Activated CD4-positive, alpha-beta T cell treated with anti-CD3 and anti-CD28 coated beads for 48 hours (primary cell): ENCODE results near the gene PPP1R14D.
"Not testable (repeated sequence)": the region's sequence is repeated elsewhere in the genome, so short reads cannot be mapped to it uniquely, and the experiment has no call there.

Source experiments
- DNase-seq: peaks from one replicate; pipeline ENCODE4 v3.0.0-alpha.2; 2020

The PPP1R14D gene

GRCh38 chr15:40828447-40829036 lies at the start of gene PPP1R14D:
PPP1R14D (minus strand) TSS chr15:40828708; CDS start chr15:40828641, 67 bp downstream.
- no peak for DNase-seq

- no peak for DNase-seq
These were observed 49.2 kb upstream of the PPP1R14D start for GRCh38 chr15:40877694-40878093.

- no peak for DNase-seq
These were observed 47.7 kb upstream of the PPP1R14D start for GRCh38 chr15:40875991-40876730.

GRCh38 chr15:40873694-40874561 lies 45.4 kb upstream of the PPP1R14D start, which contains the start of gene RHOV:
RHOV (minus strand) TSS chr15:40874234; CDS start chr15:40874139, 95 bp downstream.
- DNase-seq: peak; percentile 68

- DNase-seq: no peak
These were observed 44.5 kb upstream of the PPP1R14D start for GRCh38 chr15:40872791-40873693.

- peak; percentile 38 for DNase-seq
These were observed 43.5 kb upstream of the PPP1R14D start for GRCh38 chr15:40871749-40872617.

GRCh38 chr15:40870716-40871115 lies 42.2 kb upstream of the PPP1R14D start:
- no peak for DNase-seq

GRCh38 chr15:40869686-40870085 lies 41.2 kb upstream of the PPP1R14D start:
- DNase-seq: no peak

GRCh38 chr15:40867199-40867598 lies 38.7 kb upstream of the PPP1R14D start:
- DNase-seq: no peak

DNA sequence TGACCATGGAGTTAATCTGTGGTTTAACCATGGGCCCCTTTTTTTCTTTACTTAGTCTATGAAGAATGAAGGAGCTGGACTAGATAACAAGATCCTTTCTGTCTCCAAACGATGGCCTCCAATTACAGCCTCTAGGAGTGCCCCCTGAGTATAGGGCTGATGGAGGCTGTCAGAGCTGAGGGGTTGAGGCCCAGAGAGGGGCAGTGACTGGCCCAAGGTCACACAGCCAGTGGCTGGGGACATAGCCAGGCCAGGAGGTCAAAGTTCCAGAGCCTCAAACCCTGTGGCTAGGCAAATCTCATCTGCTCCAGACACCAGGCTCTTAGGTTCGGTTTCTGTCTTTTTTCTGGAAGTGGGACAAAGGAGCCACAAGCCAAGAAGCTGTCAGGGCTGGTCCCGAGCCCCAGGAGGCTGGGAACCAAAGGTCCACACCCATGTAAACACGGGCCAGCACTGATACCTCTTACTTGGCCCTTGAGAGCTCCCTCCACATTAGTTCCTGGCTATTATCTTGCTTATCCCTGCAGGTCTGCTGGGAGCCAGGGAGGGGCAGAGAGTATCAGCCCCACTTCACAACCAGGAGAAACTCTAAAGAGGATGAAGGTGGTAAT lies 35.3 kb upstream of the PPP1R14D start:
- no peak for DNase-seq

DNA sequence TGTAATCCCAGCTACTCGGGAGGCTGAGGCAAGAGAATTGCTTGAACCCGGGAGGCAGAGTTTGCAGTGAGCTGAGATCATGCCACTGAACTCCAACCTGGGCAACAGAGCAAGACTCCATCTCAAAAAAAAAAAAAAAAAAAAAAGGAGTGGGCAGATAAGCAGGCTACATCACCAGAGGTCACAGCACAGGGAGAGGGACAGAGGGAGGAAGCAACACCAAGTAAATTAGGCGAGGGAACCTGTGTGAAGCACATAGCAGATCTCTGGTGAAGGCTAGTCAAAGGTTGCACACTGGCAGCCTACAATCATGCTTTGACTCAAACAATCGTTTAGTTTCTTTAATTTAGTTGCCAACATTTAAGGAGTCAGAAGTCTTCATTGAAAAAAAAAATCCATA lies 32.6 kb upstream of the PPP1R14D start:
- DNase-seq: not testable (repeated sequence)

- peak; percentile 93 for DNase-seq
These were observed 30.8 kb upstream of the PPP1R14D start for GRCh38 chr15:40859206-40859851.

DNA sequence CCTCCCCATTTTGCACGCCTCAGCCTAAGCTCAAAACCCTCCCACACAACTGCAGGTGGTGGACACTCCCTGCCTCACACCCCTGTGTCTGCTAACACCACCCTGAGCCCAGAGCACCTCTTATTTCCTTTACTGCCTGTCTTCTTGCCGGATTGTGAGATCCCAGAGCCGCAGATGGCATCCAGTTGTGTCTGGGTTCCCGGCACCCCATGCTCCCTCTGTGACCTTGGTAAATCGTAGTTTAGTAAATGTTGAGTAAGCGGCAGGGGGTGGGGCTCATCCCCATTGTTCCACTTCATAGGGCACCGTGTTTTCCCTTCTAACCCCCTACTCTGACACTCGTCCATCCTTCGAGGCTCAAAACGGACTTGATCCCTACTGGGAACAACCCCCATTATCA lies 30.2 kb upstream of the PPP1R14D start:
- DNase-seq: no peak

- DNase-seq: peak; percentile 88
These were observed 29.3 kb upstream of the PPP1R14D start for GRCh38 chr15:40857601-40858341.

DNA sequence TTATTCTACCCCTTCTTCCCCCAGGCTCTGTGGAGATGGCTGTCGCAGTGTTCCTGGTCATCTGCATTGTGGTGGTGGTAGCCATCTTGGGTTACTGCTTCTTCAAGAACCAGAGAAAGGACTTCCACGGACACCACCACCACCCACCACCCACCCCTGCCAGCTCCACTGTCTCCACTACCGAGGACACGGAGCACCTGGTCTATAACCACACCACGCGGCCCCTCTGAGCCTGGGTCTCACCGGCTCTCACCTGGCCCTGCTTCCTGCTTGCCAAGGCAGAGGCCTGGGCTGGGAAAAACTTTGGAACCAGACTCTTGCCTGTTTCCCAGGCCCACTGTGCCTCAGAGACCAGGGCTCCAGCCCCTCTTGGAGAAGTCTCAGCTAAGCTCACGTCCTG lies 28.2 kb upstream of the PPP1R14D start:
- no peak for DNase-seq

DNA sequence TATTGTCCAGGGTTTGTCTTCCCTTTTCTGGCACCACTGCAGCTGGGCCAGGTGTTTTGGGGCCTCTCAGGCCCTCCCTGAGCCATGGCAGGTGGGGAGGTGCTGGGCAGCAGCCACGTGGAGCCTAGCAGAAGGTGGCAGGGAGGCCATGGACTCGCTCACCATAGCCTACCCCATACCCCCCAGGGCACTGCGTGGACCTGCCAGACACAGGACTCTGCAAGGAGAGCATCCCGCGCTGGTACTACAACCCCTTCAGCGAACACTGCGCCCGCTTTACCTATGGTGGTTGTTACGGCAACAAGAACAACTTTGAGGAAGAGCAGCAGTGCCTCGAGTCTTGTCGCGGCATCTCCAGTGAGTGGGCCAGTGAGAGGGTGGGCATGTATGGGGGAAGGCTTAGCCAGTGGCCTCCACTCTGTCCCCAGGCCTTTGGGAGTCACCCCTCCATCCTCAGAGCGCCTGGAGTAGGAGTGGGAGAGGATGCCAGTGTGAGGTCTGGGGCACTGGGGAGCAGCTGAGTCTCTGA lies 27.3 kb upstream of the PPP1R14D start:
- no peak for DNase-seq

DNA sequence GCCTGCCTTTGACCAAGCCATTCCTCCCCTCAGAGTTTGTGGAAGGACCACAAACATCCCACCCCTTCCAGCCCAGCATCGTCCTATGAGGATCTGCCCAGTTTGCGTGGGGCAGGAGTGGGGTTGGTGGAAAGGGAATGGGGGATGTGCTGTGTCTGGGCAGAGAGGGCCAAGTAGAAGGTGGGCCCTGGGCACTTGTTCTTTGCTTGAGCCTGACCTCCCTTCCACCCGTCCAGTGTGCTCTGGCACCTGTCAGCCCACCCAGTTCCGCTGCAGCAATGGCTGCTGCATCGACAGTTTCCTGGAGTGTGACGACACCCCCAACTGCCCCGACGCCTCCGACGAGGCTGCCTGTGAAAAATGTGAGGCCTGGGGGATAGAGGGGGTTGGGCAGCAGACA lies 25.7 kb upstream of the PPP1R14D start:
- no peak for DNase-seq

GRCh38 chr15:40853241-40853890 lies 24.9 kb upstream of the PPP1R14D start:
- DNase-seq: no peak

DNA sequence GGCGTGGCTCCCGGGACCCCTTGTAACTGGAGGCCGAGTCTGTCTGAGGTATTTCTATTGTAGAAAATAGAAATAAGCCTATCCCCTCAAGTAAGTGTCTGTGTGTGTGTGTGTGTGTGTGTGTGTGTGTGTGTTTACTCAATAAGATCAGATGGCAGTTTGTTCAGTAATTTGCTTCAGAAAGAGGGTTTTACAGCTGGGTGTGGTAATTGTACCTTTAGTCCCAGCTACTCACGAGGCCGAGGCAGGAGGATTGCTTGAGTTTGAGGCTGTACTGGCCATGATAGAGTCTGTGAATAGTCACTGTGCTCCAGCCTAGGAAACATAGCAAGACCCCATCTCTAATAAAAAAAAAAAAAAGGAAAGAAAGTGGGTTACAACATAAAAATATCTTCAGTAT lies 24.0 kb upstream of the PPP1R14D start:
- no peak for DNase-seq
